NCI-H1092 (cell line): ENCODE measurements around the gene ZNF746.
"Not testable (repeated sequence)": the region's sequence is repeated elsewhere in the genome, so short reads cannot be mapped to it uniquely, and the experiment has no call there.

Experiments
- DNase-seq: peaks from one replicate; lab custom pipeline; 2025; lab: John Stamatoyannopoulos, UW

Gene ZNF746

GRCh38 chr7:149459540-149460452 is 37.8 kb downstream of the ZNF746 start:
- DNase-seq, result no peak

- no peak for DNase-seq
These were observed 38.4 kb downstream of the ZNF746 start for GRCh38 chr7:149459201-149459539.

GRCh38 chr7:149458235-149458634 is 39.4 kb downstream of the ZNF746 start:
- no peak for DNase-seq

GRCh38 chr7:149457766-149458165 is 39.8 kb downstream of the ZNF746 start:
- DNase-seq, result no peak

- DNase-seq, result no peak
These were observed 40.8 kb downstream of the ZNF746 start for GRCh38 chr7:149456506-149457421.

GRCh38 chr7:149455175-149455950 is 42.2 kb downstream of the ZNF746 start:
- no peak for DNase-seq

- DNase-seq, result no peak
These were observed 42.9 kb downstream of the ZNF746 start for GRCh38 chr7:149454750-149455149.

- DNase-seq, result no peak
These were observed 43.6 kb downstream of the ZNF746 start for GRCh38 chr7:149454006-149454405.

- DNase-seq, result no peak
These were observed 46.8 kb downstream of the ZNF746 start for GRCh38 chr7:149450821-149451220.

- no peak for DNase-seq
These were observed 47.7 kb downstream of the ZNF746 start for GRCh38 chr7:149449897-149450296.

- no peak for DNase-seq
These were observed 48.6 kb downstream of the ZNF746 start for GRCh38 chr7:149448961-149449360.

GRCh38 chr7:149446026-149446425 is 51.6 kb downstream of the ZNF746 start:
- not testable (repeated sequence) for DNase-seq

GRCh38 chr7:149444287-149444686 is 53.3 kb downstream of the ZNF746 start:
- DNase-seq, result no peak

- DNase-seq, result no peak
These were observed 54.1 kb downstream of the ZNF746 start for GRCh38 chr7:149443523-149443922.

- DNase-seq, result no peak
These were observed 54.7 kb downstream of the ZNF746 start for GRCh38 chr7:149442924-149443323.

GRCh38 chr7:149440222-149440621 is 57.4 kb downstream of the ZNF746 start:
- DNase-seq, result no peak

- DNase-seq, result no peak
These were observed 61.3 kb downstream of the ZNF746 start for GRCh38 chr7:149436358-149436757.

GRCh38 chr7:149433124-149433523 is 64.5 kb downstream of the ZNF746 start:
- no peak for DNase-seq

GRCh38 chr7:149432121-149432691 is 65.4 kb downstream of the ZNF746 start:
- no peak for DNase-seq

- no peak for DNase-seq
These were observed 66.0 kb downstream of the ZNF746 start for GRCh38 chr7:149431486-149432120.

- DNase-seq, result no peak
These were observed 67.4 kb downstream of the ZNF746 start for GRCh38 chr7:149430192-149430591.
